Measurements from ENCODE around the gene NTRK1.

Gene NTRK1

DNA sequence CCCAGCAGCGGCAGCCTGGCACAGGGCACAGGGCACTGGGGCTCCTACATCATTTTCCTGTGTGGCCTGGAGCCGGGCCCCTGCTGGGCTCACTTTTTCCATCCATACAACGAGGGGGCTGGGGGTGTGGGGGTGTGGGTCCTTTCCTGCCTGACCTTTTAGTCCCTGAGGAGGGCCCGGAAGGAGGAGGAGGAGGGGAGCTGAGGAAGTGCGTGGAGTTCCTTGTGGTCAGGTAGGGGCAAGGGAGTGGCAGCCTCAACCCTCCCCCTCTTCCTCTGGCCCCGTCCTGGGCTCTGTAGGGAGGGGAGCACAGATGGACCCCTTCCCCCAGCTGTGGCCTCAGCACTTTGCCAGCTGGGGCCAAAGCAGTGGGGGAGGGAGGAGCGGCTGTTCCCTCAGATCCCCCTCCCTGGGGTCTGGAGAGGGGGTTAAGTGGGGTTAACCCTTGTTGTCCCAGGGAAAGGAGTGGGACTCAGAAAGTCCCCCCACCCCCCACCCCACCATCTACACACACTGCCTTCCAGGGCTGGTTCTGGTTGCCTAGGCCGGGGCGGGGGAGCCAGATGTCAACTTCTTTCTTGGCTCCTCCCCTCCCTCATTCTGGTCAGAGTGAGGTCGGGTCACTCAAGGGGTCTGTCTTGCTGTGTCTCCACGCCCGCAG is 5.7 kb downstream of the NTRK1 start:
- no peak overlapping the region for H3K4me3 ChIP-seq (ENCODE audit: low read depth, low read length)
- CTCF ChIA-PET: interaction anchor here (16.4 kb wide), 1 partner anchor 22 kb away, joined by 175 read pairs; the partner anchor contains the start of gene PEAR1
- POLR2A ChIA-PET: no interaction called here
- TF ChIP-seq, protein P1, sequence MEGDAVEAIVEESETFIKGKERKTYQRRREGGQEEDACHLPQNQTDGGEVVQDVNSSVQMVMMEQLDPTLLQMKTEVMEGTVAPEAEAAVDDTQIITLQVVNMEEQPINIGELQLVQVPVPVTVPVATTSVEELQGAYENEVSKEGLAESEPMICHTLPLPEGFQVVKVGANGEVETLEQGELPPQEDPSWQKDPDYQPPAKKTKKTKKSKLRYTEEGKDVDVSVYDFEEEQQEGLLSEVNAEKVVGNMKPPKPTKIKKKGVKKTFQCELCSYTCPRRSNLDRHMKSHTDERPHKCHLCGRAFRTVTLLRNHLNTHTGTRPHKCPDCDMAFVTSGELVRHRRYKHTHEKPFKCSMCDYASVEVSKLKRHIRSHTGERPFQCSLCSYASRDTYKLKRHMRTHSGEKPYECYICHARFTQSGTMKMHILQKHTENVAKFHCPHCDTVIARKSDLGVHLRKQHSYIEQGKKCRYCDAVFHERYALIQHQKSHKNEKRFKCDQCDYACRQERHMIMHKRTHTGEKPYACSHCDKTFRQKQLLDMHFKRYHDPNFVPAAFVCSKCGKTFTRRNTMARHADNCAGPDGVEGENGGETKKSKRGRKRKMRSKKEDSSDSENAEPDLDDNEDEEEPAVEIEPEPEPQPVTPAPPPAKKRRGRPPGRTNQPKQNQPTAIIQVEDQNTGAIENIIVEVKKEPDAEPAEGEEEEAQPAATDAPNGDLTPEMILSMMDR (IDR thresholded peaks at IDR 0.05; ENCODE audit: insufficient read depth, low read length, missing control alignments): no peak
- DNase-seq (ENCODE audit: low read depth, low spot score): no peak

GRCh38 chr1:156868341-156868740 is 7.7 kb downstream of the NTRK1 start:
- TF ChIP-seq, protein P1 (IDR thresholded peaks at IDR 0.05; ENCODE audit: insufficient read depth, low read length, missing control alignments): no peak
- ChIA-PET POLR2A (no interaction called here), CTCF (interaction anchor here (0.7 to 16.4 kb wide), 3 partner anchors 20 to 141 kb away, joined by 3 to 175 read pairs (median 4); partner anchors contain the start of gene PEAR1)
- DNase-seq (ENCODE audit: low read depth, low spot score): no peak
- no peak overlapping the region for H3K4me3 ChIP-seq (ENCODE audit: low read depth, low read length)

GRCh38 chr1:156869455-156869854 is 8.8 kb downstream of the NTRK1 start:
- no peak overlapping the region for H3K4me3 ChIP-seq (ENCODE audit: low read depth, low read length)
- no peak for DNase-seq (ENCODE audit: low read depth, low spot score)
- ChIA-PET POLR2A (no interaction called here), CTCF (interaction anchor here (0.9 to 15.4 kb wide), 8 partner anchors 9 to 180 kb away, joined by 3 to 204 read pairs (median 16); partner anchors contain the start of genes INSRR, NTRK1 and PEAR1)
- TF ChIP-seq, protein P1 (IDR thresholded peaks at IDR 0.05; ENCODE audit: insufficient read depth, low read length, missing control alignments): no peak

DNA sequence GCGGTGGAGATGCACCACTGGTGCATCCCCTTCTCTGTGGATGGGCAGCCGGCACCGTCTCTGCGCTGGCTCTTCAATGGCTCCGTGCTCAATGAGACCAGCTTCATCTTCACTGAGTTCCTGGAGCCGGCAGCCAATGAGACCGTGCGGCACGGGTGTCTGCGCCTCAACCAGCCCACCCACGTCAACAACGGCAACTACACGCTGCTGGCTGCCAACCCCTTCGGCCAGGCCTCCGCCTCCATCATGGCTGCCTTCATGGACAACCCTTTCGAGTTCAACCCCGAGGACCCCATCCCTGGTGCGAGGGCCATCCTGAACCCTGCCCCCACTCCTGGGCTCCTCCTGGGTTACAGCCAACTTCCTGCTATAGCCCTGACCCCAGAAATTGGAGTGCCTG is 13.0 kb downstream of the NTRK1 start:
- POLR2A ChIA-PET: no interaction called here
- no peak overlapping the region for H3K4me3 ChIP-seq (ENCODE audit: low read depth, low read length)
- CTCF ChIA-PET: interaction anchor here (1.2 to 15.4 kb wide), 4 partner anchors 13 to 185 kb away, joined by 4 to 204 read pairs (median 28); partner anchors contain the start of genes INSRR, NTRK1 and PEAR1
- no peak for DNase-seq (ENCODE audit: low read depth, low spot score)
- TF ChIP-seq, protein P1 (IDR thresholded peaks at IDR 0.05; ENCODE audit: insufficient read depth, low read length, missing control alignments): no peak

- CTCF ChIA-PET: interaction anchor here (0.6 to 15.4 kb wide), 6 partner anchors 12 to 185 kb away, joined by 3 to 204 read pairs (median 4); partner anchors contain the start of gene PEAR1
- TF ChIP-seq, protein P1 (IDR thresholded peaks at IDR 0.05; ENCODE audit: insufficient read depth, low read length, missing control alignments): no peak
- DNase-seq (ENCODE audit: low read depth, low spot score): no peak
- POLR2A ChIA-PET: no interaction called here
- no peak overlapping the region for H3K4me3 ChIP-seq (ENCODE audit: low read depth, low read length)
Observed at GRCh38 chr1:156874142-156874541, 13.5 kb downstream of the NTRK1 start.

GRCh38 chr1:156874572-156875340 is 14.1 kb downstream of the NTRK1 start:
- ChIA-PET POLR2A (no interaction called here), CTCF (interaction anchor here (0.6 to 15.4 kb wide), 10 partner anchors 13 to 196 kb away, joined by 3 to 204 read pairs (median 4); partner anchors contain the start of gene PEAR1)
- DNase-seq (ENCODE audit: low read depth, low spot score): no peak
- TF ChIP-seq, protein P1 (IDR thresholded peaks at IDR 0.05; ENCODE audit: insufficient read depth, low read length, missing control alignments): no peak
- no peak overlapping the region for H3K4me3 ChIP-seq (ENCODE audit: low read depth, low read length)
